H1 (cell line): ENCODE measurements around the gene LRRC14B. TPM values are rescaled to one million over a fixed set of nuclear protein-coding genes. Genes with fewer than 3 reads are reported as not detected.

Source experiments
- CTCF ChIA-PET: fragments of 300-600 bp; sonication (Branson Sonifier 250); formaldehyde crosslinking; loops from one replicate; lab custom pipeline; 2021; ENCODE audit not compliant: partially characterized antibody; lab: Charles Lee
- POLR2A ChIA-PET: fragments of 300-600 bp; sonication (Branson Sonifier 250); formaldehyde crosslinking; loops from one replicate; lab custom pipeline; 2021; ENCODE audit warnings: inconsistent platforms; ENCODE audit not compliant: partially characterized antibody; lab: Charles Lee
- DNase-seq, 2 experiments: peaks; one replicate each; pipeline versions ENCODE4 v3.0.0 to v3.0.0-alpha.2; 2010 to 2022; ENCODE audit warnings: low spot score in 2 of 2, low read depth in 1 of 2, mixed read lengths in 1 of 2
- FAIRE-seq: peaks from 2 replicates; lab custom pipeline; 2011; peaks lifted over from hg19 to GRCh38; lab: Jason Lieb, UNC
- H2AFZ ChIP-seq: 2 replicates; pipeline ENCODE4 v1.8.1; 2012; ENCODE audit warnings: low read length, inconsistent platforms
- H2AK5ac ChIP-seq: 2 replicates; pipeline ENCODE4 v1.6.1; 2013; ENCODE audit warnings: low read depth, low read length
- H2BK120ac ChIP-seq: replicated peaks from 2 replicates; pipeline ENCODE3; 2013; ENCODE audit warnings: low read depth, low read length, inconsistent platforms
- H2BK12ac ChIP-seq: 2 replicates; pipeline ENCODE4 v1.6.1; 2013; ENCODE audit warnings: low read depth, low read length
- H2BK15ac ChIP-seq: 2 replicates; pipeline ENCODE4 v1.6.1; 2013; ENCODE audit warnings: low read length
- H2BK20ac ChIP-seq: 2 replicates; pipeline ENCODE4 v1.6.1; 2013; ENCODE audit warnings: low read length
- H2BK5ac ChIP-seq: 2 replicates; pipeline ENCODE4 v1.6.1; 2013; ENCODE audit warnings: low read depth, low read length
- H3K14ac ChIP-seq: 2 replicates; pipeline ENCODE4 v1.6.1; 2013; ENCODE audit warnings: inconsistent platforms; ENCODE audit not compliant: insufficient read length
- H3K18ac ChIP-seq: 2 replicates; pipeline ENCODE4 v1.6.1; 2013; ENCODE audit warnings: low read length; ENCODE audit errors: extremely low read depth
- H3K23ac ChIP-seq: 2 replicates; pipeline ENCODE4 v1.6.1; 2013; ENCODE audit warnings: inconsistent platforms; ENCODE audit not compliant: insufficient read length
- H3K23me2 ChIP-seq: 2 replicates; pipeline ENCODE4 v1.6.1; 2013; ENCODE audit warnings: low read depth, low read length
- H3K27ac ChIP-seq: 2 replicates; pipeline ENCODE4 v1.6.1; 2011; ENCODE audit warnings: low read depth, low read length, inconsistent platforms
- H3K27me3 ChIP-seq, 4 experiments: replicated peaks in 1 of 4; 1 replicate in 1 of 4; 2 replicates in 3 of 4; pipeline versions ENCODE4 v1.6.1 to v1.8.1; 2011 to 2013; ENCODE audit warnings: low read length in 3 of 4, mild to moderate bottlenecking in 3 of 4, inconsistent platforms in 2 of 4, mixed read lengths in 2 of 4, moderate library complexity in 1 of 4; ENCODE audit not compliant: control insufficient read depth in 3 of 4, insufficient read depth in 3 of 4; ENCODE audit errors: extremely low read depth in 1 of 4
- H3K36me3 ChIP-seq, 4 experiments: 2 replicates each; pipeline versions ENCODE4 v1.6.1 to v1.8.1; 2011 to 2013; ENCODE audit warnings: mild to moderate bottlenecking in 4 of 4, low read length in 3 of 4, moderate library complexity in 2 of 4, control low read depth in 1 of 4, inconsistent platforms in 1 of 4; ENCODE audit not compliant: insufficient read depth in 4 of 4, control insufficient read depth in 2 of 4
- H3K4ac ChIP-seq: replicated peaks from 2 replicates; pipeline ENCODE3; 2013; ENCODE audit warnings: low read length, low read depth, mixed read lengths, inconsistent platforms; ENCODE audit not compliant: insufficient read length
- H3K4me1 ChIP-seq, 4 experiments: replicated peaks in 1 of 4; 1 replicate in 1 of 4; 2 replicates in 3 of 4; pipeline versions ENCODE4 v1.6.1 to v1.8.1; 2011 to 2013; ENCODE audit warnings: low read length in 3 of 4, inconsistent platforms in 2 of 4, mixed read lengths in 1 of 4; ENCODE audit not compliant: insufficient read depth in 4 of 4, control insufficient read depth in 3 of 4
- H3K4me2 ChIP-seq, 2 experiments: 2 replicates each; pipeline versions ENCODE4 v1.6.1 to v1.8.1; 2011 to 2013; ENCODE audit warnings: low read depth in 2 of 2, low read length in 2 of 2, control low read depth in 1 of 2, inconsistent platforms in 1 of 2, mild to moderate bottlenecking in 1 of 2; ENCODE audit not compliant: insufficient read depth in 1 of 2
- H3K4me3 ChIP-seq, 4 experiments: fragments of 200-600, 300-600 bp in 1 of 4; sonication (generic), shearing (Covaris generic), sonication (Bioruptor Twin) in 1 of 4; 2 replicates each; pipeline versions ENCODE4 v1.5.1 to v1.8.1; 2011 to 2016; ENCODE audit warnings: low read length in 4 of 4, low read depth in 3 of 4, control low read depth in 2 of 4, inconsistent platforms in 2 of 4, mild to moderate bottlenecking in 2 of 4, mixed read lengths in 1 of 4, moderate library complexity in 1 of 4; ENCODE audit not compliant: insufficient read depth in 2 of 4; ENCODE audit errors: extremely low read depth in 1 of 4
- H3K56ac ChIP-seq: replicated peaks from 2 replicates; pipeline ENCODE3; 2013; ENCODE audit warnings: low read depth, mild to moderate bottlenecking, mixed read lengths, low read length, inconsistent platforms; ENCODE audit not compliant: insufficient read length
- H3K79me1 ChIP-seq: 2 replicates; pipeline ENCODE4 v1.6.1; 2013; ENCODE audit warnings: low read depth, low read length, control low read depth
- H3K79me2 ChIP-seq, 2 experiments: 2 replicates each; pipeline versions ENCODE4 v1.6.1 to v1.8.1; 2012 to 2013; ENCODE audit warnings: low read length in 2 of 2, mild to moderate bottlenecking in 2 of 2, inconsistent platforms in 1 of 2; ENCODE audit not compliant: insufficient read depth in 2 of 2, control insufficient read depth in 1 of 2
- H3K9ac ChIP-seq, 4 experiments: replicated peaks in 1 of 4; 1 replicate in 1 of 4; 2 replicates in 3 of 4; pipeline versions ENCODE4 v1.6.1 to v1.8.1; 2011 to 2013; ENCODE audit warnings: low read depth in 3 of 4, low read length in 3 of 4, control low read depth in 2 of 4, mild to moderate bottlenecking in 2 of 4, moderate library complexity in 2 of 4, inconsistent platforms in 1 of 4; ENCODE audit errors: extremely low read depth in 1 of 4
- H3K9me3 ChIP-seq, 2 experiments: 2 replicates each; pipeline versions ENCODE4 v1.6.1 to v1.8.1; 2012 to 2013; ENCODE audit warnings: mild to moderate bottlenecking in 2 of 2, moderate library complexity in 2 of 2, control low read depth in 1 of 2, inconsistent platforms in 1 of 2, low read depth in 1 of 2, low read length in 1 of 2, mixed read lengths in 1 of 2; ENCODE audit not compliant: insufficient read depth in 2 of 2
- H4K20me1 ChIP-seq, 2 experiments: replicated peaks in 1 of 2; 2 replicates each; pipeline versions ENCODE3 to v1.8.1; 2011 to 2013; ENCODE audit warnings: inconsistent platforms in 2 of 2, low read length in 2 of 2, mild to moderate bottlenecking in 1 of 2; ENCODE audit not compliant: insufficient read depth in 2 of 2, control insufficient read depth in 1 of 2
- H4K5ac ChIP-seq: 2 replicates; pipeline ENCODE4 v1.6.1; 2013; ENCODE audit warnings: low read length, low read depth, mixed read lengths, inconsistent platforms; ENCODE audit not compliant: insufficient read length
- H4K8ac ChIP-seq: 2 replicates; pipeline ENCODE4 v1.8.0; 2013; ENCODE audit warnings: mild to moderate bottlenecking, moderate library complexity, low read length, inconsistent platforms; ENCODE audit not compliant: insufficient read depth; ENCODE audit errors: extremely low read depth
- H4K91ac ChIP-seq: replicated peaks from 2 replicates; pipeline ENCODE3; 2013; ENCODE audit warnings: low read length, mixed read lengths, inconsistent platforms; ENCODE audit not compliant: insufficient read length
- CHD2 ChIP-seq: IDR thresholded peaks from 2 replicates; pipeline ENCODE4 v1.6.1; 2012; ENCODE audit warnings: low read length, improper control_type of control experiment
- EP300 ChIP-seq, 2 experiments: IDR thresholded peaks; 1 replicate in 1 of 2; 2 replicates in 1 of 2; pipeline ENCODE4 v1.6.1; 2011 to 2012; ENCODE audit warnings: low read depth in 2 of 2, low read length in 2 of 2, mild to moderate bottlenecking in 2 of 2, borderline replicate concordance in 1 of 2, inconsistent platforms in 1 of 2, moderate library complexity in 1 of 2
- KDM1A ChIP-seq: fragments of 200-600, 300-600 bp; sonication (generic); IDR thresholded peaks from 2 replicates; pipeline ENCODE4 v1.7.1; 2016; ENCODE audit warnings: mild to moderate bottlenecking, low read length, borderline replicate concordance
- KDM4A ChIP-seq: IDR thresholded peaks from one replicate; pipeline ENCODE4 v1.7.1; 2012; ENCODE audit warnings: low read depth, mild to moderate bottlenecking, moderate library complexity, low read length, inconsistent platforms; ENCODE audit not compliant: severe bottlenecking
- POLR2A ChIP-seq, 2 experiments: IDR thresholded peaks; 1 replicate in 1 of 2; 2 replicates in 1 of 2; pipeline ENCODE4 v1.6.1; 2011; ENCODE audit warnings: low read depth in 2 of 2, low read length in 2 of 2, mild to moderate bottlenecking in 2 of 2; ENCODE audit errors: control extremely low read depth in 1 of 2
- SAP30 ChIP-seq: fragments of 300-600 bp; sonication (generic); IDR thresholded peaks from 2 replicates; pipeline ENCODE4 v1.7.1; 2012; ENCODE audit warnings: low read length, moderate library complexity, mild to moderate bottlenecking, inconsistent platforms; ENCODE audit not compliant: insufficient read depth, insufficient replicate concordance
- SP2 ChIP-seq: IDR thresholded peaks from 2 replicates; pipeline ENCODE4 v1.6.1; 2012; ENCODE audit warnings: mild to moderate bottlenecking, low read length, inconsistent platforms
- TAF1 ChIP-seq: IDR thresholded peaks from 2 replicates; pipeline ENCODE4 v1.6.1; 2011; ENCODE audit warnings: mild to moderate bottlenecking, low read depth, low read length
- YY1 ChIP-seq: IDR thresholded peaks from 2 replicates; pipeline ENCODE4 v1.6.1; 2011; ENCODE audit warnings: low read depth, mild to moderate bottlenecking, low read length
- ZNF274 ChIP-seq: IDR thresholded peaks from 2 replicates; pipeline ENCODE4 v1.7.0; 2012; ENCODE audit warnings: low read length, borderline replicate concordance; ENCODE audit errors: extremely low read depth
- WGBS, 2 experiments: shearing (Covaris generic) in 1 of 2; methylation state at CpG; one replicate each; pipeline versions ENCODE4 v1.1.6 to v1.1.7; 2013 to 2015; ENCODE audit warnings: low lambda C conversion rate in 2 of 2, mixed read lengths in 2 of 2, inconsistent platforms in 1 of 2, low coverage in 1 of 2, missing lambda C conversion rate in 1 of 2; ENCODE audit not compliant: insufficient replicate concordance in 2 of 2, insufficient coverage in 1 of 2, insufficient read length in 1 of 2; ENCODE audit errors: extremely low coverage in 1 of 2, missing lambda C conversion rate in 1 of 2; 5-methylcytosine and 5-hydroxymethylcytosine counted together
- polyA plus RNA-seq, 7 experiments: library from polyadenylated mRNA; depleted of rRNA in 3 of 7; stranded (reverse) in 5 of 7; unstranded in 2 of 7; fragments of >200 nt in 5 of 7; fragments of 200-250 nt in 2 of 7; gene quantifications; 1 replicate in 5 of 7; 2 replicates in 1 of 7; 4 replicates in 1 of 7; pipeline versions ENCODE4 v1.2.1 to v1.2.3, GENCODE V29; 2011 to 2013; ENCODE audit warnings: missing spikeins in 2 of 7, mixed read lengths in 2 of 7
- total RNA-seq: library from RNA; stranded (reverse); fragmentation: NEBNext Ultra II Directional; extraction: Animal tissue kit (Norgen Biotek cat#: 25700); gene quantifications from 2 replicates; pipeline ENCODE4 v1.2.1, GENCODE V29; 2021
- TF ChIP-seq, protein P1 (sequence below): IDR thresholded peaks from 2 replicates; pipeline ENCODE4 v1.6.1; 2012; ENCODE audit warnings: low read length, inconsistent platforms
- TF ChIP-seq, protein P2 (sequence below): IDR thresholded peaks from 2 replicates; pipeline ENCODE4 v1.6.1; 2012; ENCODE audit warnings: inconsistent platforms

Gene LRRC14B
- total and polyA plus RNA-seq, 2 of the 8 experiments (the other 6 are each of a cell fraction or from before 2014, with no cell fraction given), result not detected

- Histone ChIP-seq H2BK20ac (no peak overlapping the region), H3K4ac (no peak overlapping the region), H2BK5ac (no peak overlapping the region), H3K27me3 (no peaks in the 10 kb centered on the region), H4K8ac (no peak overlapping the region), H2AK5ac (no peak overlapping the region), H3K36me3 (peaks cover 0 to 24% (median 3%) of the 10 kb centered on the region in 4 experiments; a peak in 5 of 8 replicates), H2BK15ac (no peak overlapping the region), H3K9ac (no peak overlapping the region), H2BK120ac (no peak overlapping the region), H3K23me2 (no peaks in the 10 kb centered on the region), H3K4me1 (no peaks in the 10 kb centered on the region), H3K4me2 (no peak overlapping the region), H2BK12ac (no peak overlapping the region), H3K18ac (no peak overlapping the region), H4K20me1 (peaks cover 3 to 5% of the 10 kb centered on the region in 2 experiments), H3K23ac (no peak overlapping the region), H4K91ac (no peak overlapping the region), H3K56ac (no peak overlapping the region), H3K14ac (no peak overlapping the region), H3K79me2 (no peaks in the 10 kb centered on the region), H3K27ac (no peak overlapping the region), H3K9me3 (peaks cover 0 to 4% of the 10 kb centered on the region in 2 experiments; a peak in 1 of 4 replicates), H4K5ac (no peak overlapping the region), H3K4me3 (no peak overlapping the region), H2AFZ (no peak overlapping the region), H3K79me1 (no peaks in the 10 kb centered on the region)
- ChIA-PET CTCF (interaction anchor here (0.7 to 3.1 kb wide), 2 partner anchors 10 to 12 kb away, joined by 3 to 9 read pairs; no protein-coding TSS in a partner anchor), POLR2A (interaction anchor here (0.7 to 1.7 kb wide), 2 partner anchors 11 to 281 kb away, joined by 3 to 5 read pairs; no protein-coding TSS in a partner anchor)
- WGBS, 2 experiments, result 94% methylated on average over 7 of the region's 7 CpGs; no CpG with 5 or more reads in 1 of the 2 experiments
- no peak for DNase-seq
- no peak for FAIRE-seq
- TF ChIP-seq TAF1 (no peak), KDM1A (no peak), POLR2A (IDR thresholded peaks at IDR 0.05; ENCODE audit: control extremely low read depth in 1 of 2, low read depth in 2 of 2, low read length in 2 of 2) (no peak), ZNF274 (no peak), KDM4A (no peak), SP2 (no peak), CHD2 (no peak), EP300 (IDR thresholded peaks at IDR 0.05; ENCODE audit: borderline replicate concordance in 1 of 2, low read depth in 2 of 2, low read length in 2 of 2) (no peak), YY1 (no peak), SAP30 (no peak)
- TF ChIP-seq, protein P1, sequence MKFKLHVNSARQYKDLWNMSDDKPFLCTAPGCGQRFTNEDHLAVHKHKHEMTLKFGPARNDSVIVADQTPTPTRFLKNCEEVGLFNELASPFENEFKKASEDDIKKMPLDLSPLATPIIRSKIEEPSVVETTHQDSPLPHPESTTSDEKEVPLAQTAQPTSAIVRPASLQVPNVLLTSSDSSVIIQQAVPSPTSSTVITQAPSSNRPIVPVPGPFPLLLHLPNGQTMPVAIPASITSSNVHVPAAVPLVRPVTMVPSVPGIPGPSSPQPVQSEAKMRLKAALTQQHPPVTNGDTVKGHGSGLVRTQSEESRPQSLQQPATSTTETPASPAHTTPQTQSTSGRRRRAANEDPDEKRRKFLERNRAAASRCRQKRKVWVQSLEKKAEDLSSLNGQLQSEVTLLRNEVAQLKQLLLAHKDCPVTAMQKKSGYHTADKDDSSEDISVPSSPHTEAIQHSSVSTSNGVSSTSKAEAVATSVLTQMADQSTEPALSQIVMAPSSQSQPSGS, result no peak
- TF ChIP-seq, protein P2, sequence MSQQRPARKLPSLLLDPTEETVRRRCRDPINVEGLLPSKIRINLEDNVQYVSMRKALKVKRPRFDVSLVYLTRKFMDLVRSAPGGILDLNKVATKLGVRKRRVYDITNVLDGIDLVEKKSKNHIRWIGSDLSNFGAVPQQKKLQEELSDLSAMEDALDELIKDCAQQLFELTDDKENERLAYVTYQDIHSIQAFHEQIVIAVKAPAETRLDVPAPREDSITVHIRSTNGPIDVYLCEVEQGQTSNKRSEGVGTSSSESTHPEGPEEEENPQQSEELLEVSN, result no peak
These were observed 23.8 kb upstream of the LRRC14B start for GRCh38 chr5:167511-167910.
